T-helper 2 cell treated with Interferon-gamma antibody and Interleukin-4, amounts not matched to agents 100 ng/mL and 5 ng/mL, for 36 hours (primary cell): ENCODE results near the gene MNT. TPM values are rescaled to one million over a fixed set of nuclear protein-coding genes. Genes with fewer than 3 reads are reported as not detected.

Source experiments
- intact Hi-C: fragments of 100-400 bp; cut with micrococcal nuclease; formaldehyde crosslinking; loops from one replicate; pipeline ENCODE4 v1.15.1; 2023
- total RNA-seq: library from RNA; stranded (reverse); gene quantifications from 2 replicates; pipeline ENCODE4 v1.2.3, GENCODE V29; 2022

MNT gene
- total RNA-seq, 1 donor from 2014 or later: 32.5 TPM

DNA sequence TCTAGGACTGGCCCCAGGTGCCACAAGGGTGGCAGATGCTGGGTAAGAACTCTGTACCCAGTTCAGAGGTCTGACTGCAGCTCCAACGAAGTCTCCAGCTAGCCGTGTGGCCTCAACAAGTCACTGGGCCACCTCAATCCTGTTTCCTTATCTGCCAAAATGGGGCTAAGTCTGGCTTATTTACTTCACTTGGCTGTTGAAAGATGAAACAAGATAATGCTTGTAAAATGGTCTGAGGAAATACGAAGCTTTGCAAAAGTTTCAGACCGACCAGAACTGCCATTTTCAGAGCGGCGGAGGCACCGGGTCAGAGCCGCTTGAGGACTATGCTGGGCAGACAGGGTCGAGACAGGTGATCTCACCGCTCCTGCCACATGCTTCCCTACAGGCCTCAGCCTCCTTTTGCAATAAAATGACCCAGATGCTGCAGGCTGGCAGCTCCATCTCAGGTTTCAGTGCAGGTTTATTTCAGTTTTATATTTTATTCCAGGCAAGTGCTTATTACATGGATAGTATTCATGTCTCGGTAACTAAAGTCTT is 17.2 kb downstream of the MNT start:
- intact Hi-C loops: no loop called here

DNA sequence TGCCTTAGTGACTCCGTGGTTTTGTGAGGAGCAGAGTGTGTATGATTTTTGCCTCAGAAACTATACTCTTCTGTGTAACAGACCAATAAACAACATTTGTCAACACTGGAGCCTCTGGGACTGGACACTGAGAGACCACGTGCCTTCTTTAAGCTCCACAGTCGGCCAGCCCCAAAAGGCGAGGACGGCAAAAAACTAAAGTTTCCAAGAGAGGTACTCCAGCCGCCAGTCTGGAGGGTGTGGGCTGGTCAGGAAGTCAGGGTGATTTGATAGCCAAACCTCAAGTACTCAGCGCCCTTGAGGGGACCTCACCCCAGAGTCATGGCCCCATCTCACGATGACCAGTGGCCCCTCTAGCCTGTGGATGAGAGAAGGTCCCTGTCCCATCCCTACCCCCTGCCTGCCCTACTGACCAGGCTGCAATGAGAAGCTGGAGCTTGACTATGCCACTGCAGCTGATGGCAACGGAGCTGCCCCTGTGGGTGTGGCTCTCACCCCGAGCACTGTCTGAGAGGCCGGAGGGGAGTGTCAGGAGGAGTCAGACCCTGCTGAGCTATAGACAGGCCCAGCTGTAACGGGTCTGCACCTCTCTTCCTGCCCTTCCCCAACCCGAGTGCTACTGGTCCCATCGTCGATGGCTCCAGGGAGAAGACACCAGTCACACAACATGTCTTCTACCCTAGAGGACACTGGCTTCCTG is 19.8 kb downstream of the MNT start:
- intact Hi-C loops: no loop called here

DNA sequence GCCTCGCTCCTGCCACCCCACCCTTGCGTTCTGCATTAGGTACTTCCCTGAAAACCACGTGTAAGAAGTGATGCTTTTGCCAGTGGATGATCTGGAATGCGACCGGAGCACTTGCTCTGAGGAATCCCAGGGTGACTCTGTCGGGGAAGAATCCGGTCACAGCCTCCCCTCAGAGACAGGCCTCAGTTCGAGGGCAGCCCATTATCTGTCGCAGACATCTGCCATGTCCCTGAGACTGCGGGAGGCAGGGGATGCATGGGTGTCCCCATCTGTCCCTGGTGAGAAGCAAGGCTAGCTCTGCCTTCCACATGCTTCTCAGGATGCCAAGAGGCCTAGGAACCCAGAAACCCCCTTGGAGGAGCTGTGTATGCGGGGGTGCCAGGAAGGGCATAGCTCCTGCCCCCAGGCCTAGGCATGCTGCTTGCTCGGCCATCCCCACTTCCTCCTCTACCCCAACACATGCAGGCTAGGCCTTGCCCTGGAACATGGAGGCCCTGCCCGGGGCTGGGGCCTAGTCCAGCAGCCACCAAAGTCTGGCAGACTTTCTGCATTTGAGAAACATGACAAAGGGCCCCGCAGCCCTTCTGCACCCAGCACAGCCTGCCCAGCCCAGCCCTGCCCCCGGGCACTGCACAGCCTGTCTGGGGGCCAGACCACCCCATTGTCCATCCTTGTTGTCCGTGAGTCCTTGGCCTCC is 20.5 kb downstream of the MNT start:
- intact Hi-C loops: no loop called here

GRCh38 chr17:2379489-2380225 is 21.2 kb downstream of the MNT start:
- intact Hi-C loops: no loop called here

DNA sequence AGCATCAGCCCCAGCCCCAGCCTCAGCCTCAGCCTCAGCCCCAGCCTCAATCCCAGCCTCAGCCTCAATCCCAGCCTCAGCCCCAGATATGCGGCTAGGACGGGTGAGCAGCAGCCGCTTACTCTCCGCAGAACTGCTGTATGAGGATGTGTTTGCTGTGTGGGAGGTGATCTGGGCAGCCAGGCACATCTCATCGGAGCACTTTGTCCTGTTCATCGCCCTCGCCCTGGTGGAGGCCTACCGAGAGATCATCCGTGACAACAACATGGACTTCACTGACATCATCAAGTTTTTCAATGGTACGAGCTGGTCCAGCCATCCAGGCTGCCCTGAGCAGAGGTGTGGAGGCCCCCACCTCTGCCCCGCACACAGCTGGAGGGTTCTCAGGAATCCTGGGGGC is 22.0 kb downstream of the MNT start:
- intact Hi-C loops: no loop called here

DNA sequence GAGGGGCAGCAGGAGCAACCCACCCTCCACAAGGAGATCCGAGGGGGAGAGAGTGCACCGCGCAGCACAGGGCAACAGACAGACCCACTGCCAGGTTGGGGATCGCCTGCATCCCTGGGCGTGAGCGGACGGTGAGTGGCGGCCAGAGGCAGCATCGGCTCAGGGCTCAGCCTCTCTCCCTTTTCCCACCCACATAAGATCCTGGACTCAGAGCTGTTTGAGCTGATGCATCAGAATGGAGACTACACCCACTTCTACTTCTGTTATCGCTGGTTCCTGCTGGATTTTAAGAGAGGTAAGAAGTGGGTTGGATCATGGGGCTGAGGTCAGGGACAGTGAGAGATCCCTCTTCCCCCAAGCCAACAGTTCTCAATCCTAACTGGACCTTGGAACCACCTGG is 23.2 kb downstream of the MNT start:
- intact Hi-C loops: no loop called here

GRCh38 chr17:2376107-2376506 is 24.8 kb downstream of the MNT start:
- intact Hi-C loops: no loop called here

DNA sequence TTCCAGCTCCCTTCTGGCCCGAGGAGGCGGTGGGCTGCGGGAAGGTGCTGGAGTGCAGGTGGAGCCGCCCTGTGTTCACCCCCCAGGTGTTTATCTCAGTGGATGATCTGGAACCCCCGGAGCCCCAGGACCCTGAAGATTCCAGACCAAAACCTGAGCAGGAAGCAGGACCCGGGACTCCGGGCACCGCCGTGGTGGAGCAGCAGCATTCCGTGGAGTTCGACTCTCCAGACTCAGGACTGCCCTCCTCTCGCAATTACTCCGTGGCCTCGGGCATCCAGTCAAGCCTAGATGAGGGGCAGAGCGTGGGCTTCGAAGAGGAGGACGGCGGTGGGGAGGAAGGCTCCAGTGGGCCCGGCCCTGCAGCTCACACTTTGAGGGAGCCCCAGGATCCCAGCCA is 25.5 kb downstream of the MNT start:
- intact Hi-C loops: no loop called here

GRCh38 chr17:2374549-2375285 is 26.1 kb downstream of the MNT start:
- intact Hi-C loops: no loop called here

- intact Hi-C loops: no loop called here
Observed at GRCh38 chr17:2373179-2373578, 27.7 kb downstream of the MNT start.

DNA sequence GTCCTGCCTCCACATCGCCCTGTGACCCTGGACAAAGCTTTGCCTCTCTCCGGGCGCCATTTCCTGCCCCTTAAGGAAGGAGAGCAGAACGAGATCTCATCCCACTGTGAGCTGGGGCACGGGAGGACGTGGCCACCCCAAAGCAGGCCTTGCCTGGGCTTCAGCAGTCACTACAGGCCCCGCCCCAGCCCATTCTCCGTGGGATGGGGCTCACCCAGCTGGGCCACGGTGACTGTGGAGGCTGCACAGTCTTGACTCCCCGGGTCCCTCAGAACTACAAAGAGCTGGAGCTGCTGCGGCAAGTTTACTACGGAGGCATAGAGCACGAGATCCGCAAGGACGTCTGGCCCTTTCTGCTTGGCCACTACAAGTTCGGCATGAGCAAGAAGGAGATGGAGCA is 28.2 kb downstream of the MNT start:
- intact Hi-C loops: no loop called here

GRCh38 chr17:2372180-2372579 is 28.7 kb downstream of the MNT start:
- intact Hi-C loops: no loop called here

- intact Hi-C loops: no loop called here
Observed at GRCh38 chr17:2371183-2372130, 29.4 kb downstream of the MNT start.

DNA sequence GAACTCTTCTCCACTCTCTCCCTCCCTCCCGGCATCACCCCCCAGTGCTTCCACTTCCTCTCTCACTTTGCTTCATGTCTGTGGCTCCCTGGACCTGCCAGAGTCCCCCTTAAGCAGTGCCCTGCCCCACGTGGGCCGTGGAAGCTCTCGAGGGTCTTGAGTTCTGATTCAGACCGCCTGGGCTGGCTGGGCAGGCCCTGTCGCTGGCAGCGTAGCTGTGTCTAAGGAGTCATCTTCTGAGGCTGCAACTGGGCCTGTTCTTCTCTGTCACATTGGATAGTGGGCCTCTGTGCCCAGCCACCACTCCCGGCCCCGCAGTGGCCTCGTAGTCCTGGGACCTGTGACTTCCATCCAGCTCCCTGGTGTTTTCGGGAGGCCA is 30.7 kb downstream of the MNT start:
- intact Hi-C loops: no loop called here

DNA sequence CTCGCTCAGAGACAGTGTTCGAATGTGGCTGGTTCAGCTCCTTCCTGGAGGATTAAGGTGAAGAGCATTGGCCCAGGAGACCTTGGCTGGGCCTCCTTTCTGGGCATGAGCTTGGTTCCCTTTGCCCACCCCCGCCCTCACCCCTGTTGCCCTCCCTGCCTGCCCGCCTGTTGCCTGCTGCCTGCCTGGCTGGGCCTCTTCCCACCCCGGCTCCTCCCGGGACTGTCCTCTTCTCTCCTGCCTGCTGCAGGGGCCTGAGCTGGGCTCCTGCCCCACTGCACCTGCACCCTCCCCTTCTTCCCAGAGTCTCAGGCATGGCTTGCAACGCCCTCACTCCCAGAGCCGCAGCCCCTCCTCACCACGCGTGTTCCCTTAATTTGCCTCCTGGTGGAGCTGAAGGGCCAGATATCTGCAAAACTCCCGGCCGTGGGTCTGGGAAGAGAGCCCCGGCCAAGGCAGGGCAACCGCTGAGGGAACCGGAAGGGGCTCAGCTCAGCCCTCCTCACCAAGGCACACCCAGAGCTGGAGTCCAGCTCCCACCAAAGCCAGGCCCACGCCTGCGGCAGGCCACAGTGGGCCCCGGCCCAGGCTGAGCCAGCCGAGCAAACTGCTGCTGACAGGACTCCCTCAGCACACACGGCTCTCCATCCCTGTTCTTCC is 31.2 kb downstream of the MNT start:
- intact Hi-C loops: no loop called here

DNA sequence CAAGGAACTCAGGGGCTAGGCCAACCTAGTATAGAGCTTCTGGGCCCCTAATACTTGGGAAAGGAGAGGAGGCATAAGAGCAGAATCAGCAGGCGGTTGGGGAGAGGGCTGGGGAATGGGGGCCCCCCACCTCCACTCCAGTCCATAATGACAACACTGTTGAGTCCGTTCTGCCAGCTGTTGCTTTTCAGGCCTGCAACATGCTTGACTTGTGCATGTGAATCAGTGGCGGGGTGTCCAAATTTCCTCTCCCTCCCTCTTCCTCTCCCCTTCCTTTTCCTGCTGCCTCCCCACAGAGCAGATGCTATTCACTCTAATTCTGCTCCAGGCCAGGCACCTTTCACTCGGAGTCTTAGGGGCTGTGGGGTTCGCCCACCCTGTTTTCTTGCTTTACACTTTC is 31.8 kb downstream of the MNT start:
- intact Hi-C loops: no loop called here

DNA sequence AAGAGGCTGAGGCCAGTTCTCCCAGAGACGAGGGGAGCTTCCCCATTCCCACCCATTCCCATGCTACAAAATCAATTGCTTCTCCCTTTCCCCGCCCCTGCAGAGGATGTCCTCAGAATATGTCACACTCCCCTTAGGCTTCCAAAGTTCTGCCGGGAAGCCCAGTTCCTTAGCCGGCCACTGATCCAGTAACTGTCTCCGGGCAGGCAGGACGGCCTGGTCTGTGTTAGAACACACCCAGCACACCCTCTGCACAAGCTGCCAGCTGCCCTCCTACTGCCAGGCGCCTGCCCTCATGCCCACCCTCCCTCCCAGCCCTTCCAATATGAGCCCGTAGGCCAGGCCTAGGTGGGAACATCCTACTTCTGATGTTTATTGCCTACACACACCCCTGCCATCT is 32.5 kb downstream of the MNT start:
- intact Hi-C loops: no loop called here

- intact Hi-C loops: no loop called here
Observed at GRCh38 chr17:2366747-2367494, 33.9 kb downstream of the MNT start.

GRCh38 chr17:2365132-2365531 is 35.7 kb downstream of the MNT start:
- intact Hi-C loops: no loop called here
